ENCODE measurements around the gene ACP1. TPM values are rescaled to one million over a fixed set of nuclear protein-coding genes. Genes with fewer than 3 reads are reported as not detected.

ACP1 gene
- total RNA-seq, 1 donor from 2014 or later = 236 TPM

DNA sequence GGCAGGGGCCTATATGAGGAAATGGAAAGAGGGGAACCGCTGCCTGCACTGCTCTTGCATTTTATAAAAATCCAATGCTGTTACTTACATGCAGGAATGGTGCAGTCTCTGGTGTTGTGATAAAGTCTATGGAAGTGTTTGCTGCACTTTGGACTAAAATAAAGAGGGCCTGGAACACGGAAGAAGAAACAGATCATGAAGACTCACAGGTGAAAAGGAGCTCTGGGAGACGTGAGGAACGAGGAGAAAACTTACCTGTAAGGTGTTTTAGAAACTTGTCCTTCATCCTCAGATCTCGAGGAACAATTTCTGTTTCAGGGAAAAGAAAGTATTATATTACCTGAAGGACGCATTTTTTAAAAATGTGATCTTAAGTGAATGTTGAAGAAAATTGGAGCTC, 21.3 kb downstream of the ACP1 start:
- no peak overlapping the region for H3K4me3 ChIP-seq
- no peak overlapping the region for H3K4me2 ChIP-seq
- no peaks in the 10 kb centered on the region for H3K9me3 ChIP-seq (ENCODE audit: low read depth)
- H3K27me3 ChIP-seq = peaks cover 85% of the 10 kb centered on the region
- H3K9ac ChIP-seq = no peak overlapping the region
- no peak overlapping the region for H3K27ac ChIP-seq
- peaks cover 66% of the 10 kb centered on the region for H4K20me1 ChIP-seq (ENCODE audit: low read depth)
- no peak for TF ChIP-seq EZH2 (IDR thresholded peaks at IDR 0.05)
- TF ChIP-seq, protein P1, sequence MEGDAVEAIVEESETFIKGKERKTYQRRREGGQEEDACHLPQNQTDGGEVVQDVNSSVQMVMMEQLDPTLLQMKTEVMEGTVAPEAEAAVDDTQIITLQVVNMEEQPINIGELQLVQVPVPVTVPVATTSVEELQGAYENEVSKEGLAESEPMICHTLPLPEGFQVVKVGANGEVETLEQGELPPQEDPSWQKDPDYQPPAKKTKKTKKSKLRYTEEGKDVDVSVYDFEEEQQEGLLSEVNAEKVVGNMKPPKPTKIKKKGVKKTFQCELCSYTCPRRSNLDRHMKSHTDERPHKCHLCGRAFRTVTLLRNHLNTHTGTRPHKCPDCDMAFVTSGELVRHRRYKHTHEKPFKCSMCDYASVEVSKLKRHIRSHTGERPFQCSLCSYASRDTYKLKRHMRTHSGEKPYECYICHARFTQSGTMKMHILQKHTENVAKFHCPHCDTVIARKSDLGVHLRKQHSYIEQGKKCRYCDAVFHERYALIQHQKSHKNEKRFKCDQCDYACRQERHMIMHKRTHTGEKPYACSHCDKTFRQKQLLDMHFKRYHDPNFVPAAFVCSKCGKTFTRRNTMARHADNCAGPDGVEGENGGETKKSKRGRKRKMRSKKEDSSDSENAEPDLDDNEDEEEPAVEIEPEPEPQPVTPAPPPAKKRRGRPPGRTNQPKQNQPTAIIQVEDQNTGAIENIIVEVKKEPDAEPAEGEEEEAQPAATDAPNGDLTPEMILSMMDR (IDR thresholded peaks at IDR 0.05) = no peak
- no peak for TF ChIP-seq EZH2phosphoT487 (IDR thresholded peaks at IDR 0.05)
- H3K79me2 ChIP-seq (ENCODE audit: low read depth) = no peaks in the 10 kb centered on the region
- H3K4me3 Mint-ChIP-seq = peak overlapping the region; percentile 68
- peaks cover 39% of the 10 kb centered on the region for H3K4me1 Mint-ChIP-seq
- peaks cover 14% of the 10 kb centered on the region for H3K27me3 Mint-ChIP-seq (ENCODE audit: insufficient read depth, low read depth)
- H3K4me1 ChIP-seq = peaks cover 18% of the 10 kb centered on the region
- H3K9me3 Mint-ChIP-seq = no peaks in the 10 kb centered on the region
- H3K27ac Mint-ChIP-seq = no peak overlapping the region
- peaks cover 20% of the 10 kb centered on the region for H3F3A ChIP-seq (ENCODE audit: low read depth)
- H2AFZ ChIP-seq (replicated peaks) = no peak overlapping the region
- H3K36me3 Mint-ChIP-seq = peaks cover 13% of the 10 kb centered on the region
- DNase-seq (ENCODE audit: low spot score) = no peak
- H3K36me3 ChIP-seq = no peaks in the 10 kb centered on the region

DNA sequence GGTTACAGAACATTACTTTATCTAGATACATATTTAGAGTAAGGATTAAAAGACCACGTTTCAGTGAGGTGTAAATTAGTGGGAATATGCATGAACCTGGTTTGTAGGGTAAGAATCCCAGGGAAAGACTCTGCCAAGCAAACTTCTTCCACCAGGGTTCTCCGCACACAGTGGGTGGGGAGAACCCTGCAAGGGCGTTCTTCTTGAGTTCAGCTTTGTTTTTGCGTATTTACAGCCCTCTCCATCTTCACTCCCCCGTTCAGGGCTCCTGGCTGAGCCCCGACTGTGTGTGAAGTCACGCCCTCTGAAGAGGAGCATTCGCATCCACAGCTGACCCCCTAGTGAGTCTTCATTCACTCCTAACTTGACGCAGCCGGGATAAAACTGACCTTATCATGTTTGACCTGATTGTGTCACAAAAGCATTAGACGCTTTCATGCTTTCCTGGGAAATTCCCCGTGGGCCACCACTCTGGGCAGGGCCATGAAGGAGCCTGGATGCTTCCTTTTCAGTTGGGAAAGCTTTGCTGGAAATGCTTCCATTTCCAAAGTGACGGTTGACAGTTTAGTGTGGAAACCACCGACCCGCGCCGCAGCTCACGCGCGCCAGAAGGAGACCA, 22.1 kb downstream of the ACP1 start:
- no peaks in the 10 kb centered on the region for H3K9me3 Mint-ChIP-seq
- no peak overlapping the region for H3K9ac ChIP-seq

GRCh38 chr2:287471-287885, 22.7 kb downstream of the ACP1 start:
- Mint-ChIP-seq H3K27me3 (ENCODE audit: insufficient read depth, low read depth) (peaks cover 14% of the 10 kb centered on the region), H3K9me3 (no peaks in the 10 kb centered on the region), H3K4me1 (peaks cover 25% of the 10 kb centered on the region), H3K27ac (no peak overlapping the region), H3K36me3 (peaks cover 12% of the 10 kb centered on the region), H3K4me3 (peak overlapping the region; percentile 84)
- peak; percentile 68 for DNase-seq (ENCODE audit: low spot score)
- Histone ChIP-seq H3K36me3 (no peaks in the 10 kb centered on the region), H3K27ac (no peak overlapping the region), H3K9ac (no peak overlapping the region), H3K27me3 (peaks cover 100% of the 10 kb centered on the region), H2AFZ (replicated peaks) (no peak overlapping the region), H4K20me1 (ENCODE audit: low read depth) (peaks cover 58% of the 10 kb centered on the region), H3K4me3 (peak overlapping the region; percentile 50), H3K9me3 (ENCODE audit: low read depth) (no peaks in the 10 kb centered on the region), H3K79me2 (ENCODE audit: low read depth) (no peaks in the 10 kb centered on the region), H3K4me2 (peak overlapping the region; percentile 86), H3F3A (ENCODE audit: low read depth) (peaks cover 20% of the 10 kb centered on the region), H3K4me1 (peaks cover 18% of the 10 kb centered on the region)
- TF ChIP-seq, protein P1 (IDR thresholded peaks at IDR 0.05) = no peak
- TF ChIP-seq EZH2phosphoT487 (IDR thresholded peaks at IDR 0.05) (peak; percentile 42), EZH2 (IDR thresholded peaks at IDR 0.05) (peak; percentile 69)

More for the DNA sequence above, 22.1 kb downstream of the ACP1 start:
- Histone ChIP-seq H4K20me1 (ENCODE audit: low read depth) (peaks cover 61% of the 10 kb centered on the region), H3K4me2 (peak overlapping the region; percentile 86), H3K9me3 (ENCODE audit: low read depth) (no peaks in the 10 kb centered on the region), H3K36me3 (no peaks in the 10 kb centered on the region), H3K4me3 (peak overlapping the region; percentile 50), H3K27ac (no peak overlapping the region), H3K4me1 (peaks cover 18% of the 10 kb centered on the region), H3F3A (ENCODE audit: low read depth) (peaks cover 20% of the 10 kb centered on the region), H2AFZ (replicated peaks) (no peak overlapping the region), H3K27me3 (peaks cover 94% of the 10 kb centered on the region), H3K79me2 (ENCODE audit: low read depth) (no peaks in the 10 kb centered on the region)
- H3K4me3 Mint-ChIP-seq = peak overlapping the region; percentile 84
- DNase-seq (ENCODE audit: low spot score) = peak; percentile 58
- TF ChIP-seq EZH2 (IDR thresholded peaks at IDR 0.05) = no peak
- TF ChIP-seq, protein P1 (IDR thresholded peaks at IDR 0.05) = no peak
- TF ChIP-seq EZH2phosphoT487 (IDR thresholded peaks at IDR 0.05) = no peak
- peaks cover 14% of the 10 kb centered on the region for H3K27me3 Mint-ChIP-seq (ENCODE audit: insufficient read depth, low read depth)
- peaks cover 11% of the 10 kb centered on the region for H3K36me3 Mint-ChIP-seq
- peaks cover 31% of the 10 kb centered on the region for H3K4me1 Mint-ChIP-seq
- no peak overlapping the region for H3K27ac Mint-ChIP-seq
